ENCODE data around the gene LMF2. TPM values are rescaled to one million over a fixed set of nuclear protein-coding genes. Genes with fewer than 3 reads are reported as not detected.

LMF2 gene
- total and polyA plus RNA-seq, 2 of the 4 experiments (the other 2 are of a cell fraction), result 16.8 to 82.6 TPM

- Histone ChIP-seq H3K4me1 (ENCODE audit: control insufficient read depth, insufficient read depth, low read length) (no peaks in the 10 kb centered on the region), H3K9ac (ENCODE audit: low read depth, low read length) (no peak overlapping the region), H2BK5ac (ENCODE audit: low read depth, low read length, poor library complexity, severe bottlenecking) (no peak overlapping the region), H3K79me1 (ENCODE audit: low read depth in 1 of 2, low read length in 2 of 2) (no peaks in the 10 kb centered on the region), H3K4ac (ENCODE audit: low read depth, low read length) (no peak overlapping the region), H2BK15ac (ENCODE audit: low read depth, low read length) (no peak overlapping the region), H3K14ac (replicated peaks; ENCODE audit: low read depth, low read length) (no peak overlapping the region), H2BK20ac (ENCODE audit: low read depth, low read length) (no peak overlapping the region), H4K91ac (ENCODE audit: insufficient read depth, low read depth, low read length) (no peak overlapping the region), H3K27me3 (ENCODE audit: control insufficient read depth, insufficient read depth, low read length) (no peaks in the 10 kb centered on the region; the same call in 1 of the 2 replicates), H2AK9ac (replicated peaks; ENCODE audit: low read depth, low read length, poor library complexity) (no peak overlapping the region), H2AK5ac (ENCODE audit: low read depth, low read length) (no peak overlapping the region), H4K5ac (ENCODE audit: low read depth, low read length) (no peak overlapping the region), H4K8ac (ENCODE audit: low read depth in 2 of 2, low read length in 2 of 2) (no peak overlapping the region), H3K23ac (ENCODE audit: low read depth, low read length) (no peak overlapping the region), H3K9me1 (ENCODE audit: insufficient read depth, low read length) (no peaks in the 10 kb centered on the region), H4K20me1 (ENCODE audit: insufficient read depth, low read length) (no peaks in the 10 kb centered on the region; the same call in 1 of the 2 replicates), H3K36me3 (ENCODE audit: control insufficient read depth, insufficient read depth, low read length) (peaks cover 2% of the 10 kb centered on the region; the same call in 1 of the 2 replicates), H2BK120ac (ENCODE audit: low read depth, low read length) (no peak overlapping the region), H3K9me3 (ENCODE audit: control insufficient read depth, insufficient read depth, low read length) (no peaks in the 10 kb centered on the region), H3K27ac (ENCODE audit: insufficient read depth, low read length) (no peak overlapping the region), H3K4me3 (ENCODE audit: insufficient read depth, low read depth, low read length) (no peak overlapping the region), H3K18ac (ENCODE audit: low read depth, low read length) (no peak overlapping the region), H3K56ac (ENCODE audit: extremely low read depth, insufficient read depth, low read length) (no peak overlapping the region), H2AFZ (replicated peaks; ENCODE audit: low read length, poor library complexity) (no peak overlapping the region), H3K4me2 (ENCODE audit: low read depth, low read length) (no peak overlapping the region)
- BruUV-seq (replicated peaks), result no TSS peak
- no CpG with 5 or more reads among the region's 18 CpGs for WGBS, 2 experiments (ENCODE audit: extremely low coverage in 2 of 2, insufficient read length in 1 of 2)
- in situ Hi-C loops (cut with MboI; ENCODE audit: low sequenced_read_pairs) (no loop called here), intact Hi-C loops (cut with micrococcal nuclease) (no loop called here), dilution Hi-C loops (cut with HindIII; ENCODE audit: low sequenced_read_pairs, unreplicated experiment) (no loop called here)
- ATAC-seq (ENCODE audit: low read depth) (no peak), DNase-seq (no peak)
- ChIA-PET POLR2A (ENCODE audit: unreplicated experiment) (no interaction called here), CTCF (no interaction called here)
- no peak for TF ChIP-seq MXI1 (IDR thresholded peaks at IDR 0.05; ENCODE audit: borderline replicate concordance, low read depth, low read length)
- TF ChIP-seq, protein P1, sequence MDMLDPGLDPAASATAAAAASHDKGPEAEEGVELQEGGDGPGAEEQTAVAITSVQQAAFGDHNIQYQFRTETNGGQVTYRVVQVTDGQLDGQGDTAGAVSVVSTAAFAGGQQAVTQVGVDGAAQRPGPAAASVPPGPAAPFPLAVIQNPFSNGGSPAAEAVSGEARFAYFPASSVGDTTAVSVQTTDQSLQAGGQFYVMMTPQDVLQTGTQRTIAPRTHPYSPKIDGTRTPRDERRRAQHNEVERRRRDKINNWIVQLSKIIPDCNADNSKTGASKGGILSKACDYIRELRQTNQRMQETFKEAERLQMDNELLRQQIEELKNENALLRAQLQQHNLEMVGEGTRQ (IDR thresholded peaks at IDR 0.05; ENCODE audit: low read depth, low read length), result no peak
- TF ChIP-seq FOS (IDR thresholded peaks at IDR 0.05; ENCODE audit: low read depth, low read length), result no peak
- TF ChIP-seq, protein P2, sequence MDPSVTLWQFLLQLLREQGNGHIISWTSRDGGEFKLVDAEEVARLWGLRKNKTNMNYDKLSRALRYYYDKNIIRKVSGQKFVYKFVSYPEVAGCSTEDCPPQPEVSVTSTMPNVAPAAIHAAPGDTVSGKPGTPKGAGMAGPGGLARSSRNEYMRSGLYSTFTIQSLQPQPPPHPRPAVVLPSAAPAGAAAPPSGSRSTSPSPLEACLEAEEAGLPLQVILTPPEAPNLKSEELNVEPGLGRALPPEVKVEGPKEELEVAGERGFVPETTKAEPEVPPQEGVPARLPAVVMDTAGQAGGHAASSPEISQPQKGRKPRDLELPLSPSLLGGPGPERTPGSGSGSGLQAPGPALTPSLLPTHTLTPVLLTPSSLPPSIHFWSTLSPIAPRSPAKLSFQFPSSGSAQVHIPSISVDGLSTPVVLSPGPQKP (IDR thresholded peaks at IDR 0.05; ENCODE audit: borderline replicate concordance, low read depth, low read length), result no peak
- no peak for TF ChIP-seq BHLHE40 (IDR thresholded peaks at IDR 0.05; ENCODE audit: low read depth, low read length)
- TF ChIP-seq RCOR1 (IDR thresholded peaks at IDR 0.05; ENCODE audit: insufficient replicate concordance, low read length), result no peak
- no peak for TF ChIP-seq POLR2A (IDR thresholded peaks at IDR 0.05; ENCODE audit: low read depth, low read length)
- no peak for TF ChIP-seq CHD1 (IDR thresholded peaks at IDR 0.05; ENCODE audit: low read depth, low read length)
- TF ChIP-seq MAZ (IDR thresholded peaks at IDR 0.05; ENCODE audit: borderline replicate concordance, low read depth, low read length), result no peak
- no peak for TF ChIP-seq CEBPB (IDR thresholded peaks at IDR 0.05; ENCODE audit: low read depth, low read length)
- TF ChIP-seq, protein P3, sequence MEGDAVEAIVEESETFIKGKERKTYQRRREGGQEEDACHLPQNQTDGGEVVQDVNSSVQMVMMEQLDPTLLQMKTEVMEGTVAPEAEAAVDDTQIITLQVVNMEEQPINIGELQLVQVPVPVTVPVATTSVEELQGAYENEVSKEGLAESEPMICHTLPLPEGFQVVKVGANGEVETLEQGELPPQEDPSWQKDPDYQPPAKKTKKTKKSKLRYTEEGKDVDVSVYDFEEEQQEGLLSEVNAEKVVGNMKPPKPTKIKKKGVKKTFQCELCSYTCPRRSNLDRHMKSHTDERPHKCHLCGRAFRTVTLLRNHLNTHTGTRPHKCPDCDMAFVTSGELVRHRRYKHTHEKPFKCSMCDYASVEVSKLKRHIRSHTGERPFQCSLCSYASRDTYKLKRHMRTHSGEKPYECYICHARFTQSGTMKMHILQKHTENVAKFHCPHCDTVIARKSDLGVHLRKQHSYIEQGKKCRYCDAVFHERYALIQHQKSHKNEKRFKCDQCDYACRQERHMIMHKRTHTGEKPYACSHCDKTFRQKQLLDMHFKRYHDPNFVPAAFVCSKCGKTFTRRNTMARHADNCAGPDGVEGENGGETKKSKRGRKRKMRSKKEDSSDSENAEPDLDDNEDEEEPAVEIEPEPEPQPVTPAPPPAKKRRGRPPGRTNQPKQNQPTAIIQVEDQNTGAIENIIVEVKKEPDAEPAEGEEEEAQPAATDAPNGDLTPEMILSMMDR (conservative IDR thresholded peaks at IDR 0.05; ENCODE audit: low read depth, low read length), result no peak
- no peak for TF ChIP-seq MAFK (IDR thresholded peaks at IDR 0.05; ENCODE audit: low read depth, low read length)
- no peak for TF ChIP-seq RFX5 (IDR thresholded peaks at IDR 0.05; ENCODE audit: low read depth, low read length)
- no peak for TF ChIP-seq RAD21 (IDR thresholded peaks at IDR 0.05; ENCODE audit: low read length)
- no peak for TF ChIP-seq NFE2L2 (IDR thresholded peaks at IDR 0.05; ENCODE audit: low read depth, low read length)
- TF ChIP-seq SMC3 (IDR thresholded peaks at IDR 0.05; ENCODE audit: low read depth, low read length), result no peak
Measured at GRCh38 chr22:50488006-50488677, 19.4 kb downstream of the LMF2 start.

All from IMR-90 (cell line).